GM12873 (cell line): ENCODE results near the gene GIT1.

Experiments
- CTCF ChIP-seq: IDR thresholded peaks from 2 replicates; pipeline ENCODE4 v1.5.1; 2012; ENCODE audit warnings: low read depth, mild to moderate bottlenecking, moderate library complexity, low read length, control low read depth; ENCODE audit not compliant: insufficient read depth; ENCODE audit errors: missing control alignments

The GIT1 gene

GRCh38 chr17:29591146-29591736 is 1.8 kb upstream of the GIT1 start:
- no peak for TF ChIP-seq CTCF

- TF ChIP-seq CTCF = peak; percentile 5
Observed at GRCh38 chr17:29590411-29591145, 1.1 kb upstream of the GIT1 start.

- peak; percentile 8 for TF ChIP-seq CTCF
Observed at GRCh38 chr17:29588562-29589411, 661 bp downstream of the GIT1 start.

GRCh38 chr17:29588017-29588561 is 1.4 kb downstream of the GIT1 start:
- TF ChIP-seq CTCF = no peak

- no peak for TF ChIP-seq CTCF
Observed at GRCh38 chr17:29587591-29587990, 1.9 kb downstream of the GIT1 start.

GRCh38 chr17:29586676-29587469 is 2.6 kb downstream of the GIT1 start:
- TF ChIP-seq CTCF = no peak
